GM12878 (cell line): Measurements from ENCODE around the gene ZNF385A. TPM values are rescaled to one million over a fixed set of nuclear protein-coding genes. Genes with fewer than 3 reads are reported as not detected.

Source experiments
- CTCF ChIP-seq, 3 experiments: IDR thresholded peaks in 2 of 3; conservative IDR thresholded peaks in 1 of 3; 2 replicates each; pipeline ENCODE4 v1.5.1; 2011; ENCODE audit warnings: low read depth in 3 of 3, low read length in 3 of 3, mild to moderate bottlenecking in 3 of 3, control low read depth in 2 of 3, moderate library complexity in 2 of 3, inconsistent platforms in 1 of 3, mixed read lengths in 1 of 3; ENCODE audit not compliant: control insufficient read depth in 2 of 3, insufficient read depth in 1 of 3; ENCODE audit errors: extremely low read depth in 1 of 3
- FOXM1 ChIP-seq: IDR thresholded peaks from 2 replicates; pipeline ENCODE4 v1.6.1; 2012; ENCODE audit warnings: low read depth, mild to moderate bottlenecking, inconsistent platforms, low read length, moderate library complexity
- KAT2A ChIP-seq: conservative IDR thresholded peaks from 2 replicates; pipeline ENCODE4 v1.6.1; 2011; ENCODE audit warnings: low read depth, low read length; ENCODE audit not compliant: control insufficient read depth
- NBN ChIP-seq: fragments of 450-650 bp; IDR thresholded peaks from 2 replicates; pipeline ENCODE4 v1.6.1; 2016
- NFXL1 ChIP-seq: fragments of 450-650 bp; IDR thresholded peaks from 2 replicates; pipeline ENCODE4 v1.6.1; 2017; ENCODE audit warnings: antibody characterized with exemption, mild to moderate bottlenecking, borderline replicate concordance
- PML ChIP-seq: IDR thresholded peaks from 2 replicates; pipeline ENCODE4 v1.6.1; 2012; ENCODE audit warnings: low read length, inconsistent platforms
- PRDM15 ChIP-seq: fragments of 450-650 bp; formaldehyde crosslinking; IDR thresholded peaks from 2 replicates; pipeline ENCODE4 v1.4.0; 2020; ENCODE audit warnings: mild to moderate bottlenecking, moderate library complexity
- STAT1 ChIP-seq: fragments of 450-650 bp; conservative IDR thresholded peaks from 2 replicates; pipeline ENCODE4 v1.6.1; 2014; ENCODE audit warnings: antibody characterized with exemption, mild to moderate bottlenecking
- TBL1XR1 ChIP-seq: IDR thresholded peaks from 2 replicates; pipeline ENCODE4 v1.6.1; 2012; ENCODE audit warnings: low read depth, low read length, improper control_type of control experiment
- YY1 ChIP-seq: IDR thresholded peaks from 2 replicates; pipeline ENCODE4 v1.6.1; 2011; ENCODE audit warnings: low read depth, mild to moderate bottlenecking, low read length
- polyA plus RNA-seq, 11 experiments: library from polyadenylated mRNA; depleted of rRNA in 4 of 11; unstranded in 6 of 11; stranded (reverse) in 5 of 11; fragments of >200 nt; fragmentation: Nextera tagmentation in 4 of 11; fragmentation: Illumina TruSeq in 1 of 11; extraction: Ambion mirVana in 4 of 11; extraction: Trizol in 1 of 11; gene quantifications; 1 replicate in 1 of 11; 2 replicates in 10 of 11; pipeline versions ENCODE4 v1.2.1 to v1.2.3, GENCODE V29; 2011 to 2016; ENCODE audit warnings: inconsistent platforms in 2 of 11, missing spikeins in 2 of 11, low read depth in 1 of 11
- total RNA-seq, 4 experiments: library from RNA; depleted of rRNA in 3 of 4; stranded (reverse); fragments of >200 nt in 3 of 4; fragmentation: Illumina TruSeq in 1 of 4; extraction: Trizol in 1 of 4; gene quantifications; 2 replicates each; pipeline versions ENCODE4 v1.2.1 to v1.2.3, GENCODE V29; 2013 to 2021

The ZNF385A gene
- total and polyA plus RNA-seq, 10 of the 15 experiments (the other 5 are each of a cell fraction or from before 2014, with no cell fraction given) = 0.26 to 26.1 (median 4.9) TPM

GRCh38 chr12:54337280-54337842 is 47.2 kb downstream of the ZNF385A start (continued):
- no peak for TF ChIP-seq PRDM15 (CRISPR knock-in tag)
- TF ChIP-seq PML = no peak
- TF ChIP-seq YY1 = no peak
- TF ChIP-seq TBL1XR1 = no peak
- TF ChIP-seq NFXL1 = no peak
- no peak for TF ChIP-seq NBN
- no peak for TF ChIP-seq FOXM1
- 0 out of 6 replicates have a peak, but pooled peaks of 1 of the 3 experiments have one; percentile 5 for TF ChIP-seq CTCF (IDR thresholded peaks at IDR 0.05 in 2 of 3, conservative IDR thresholded peaks at IDR 0.05 in 1 of 3; ENCODE audit: control insufficient read depth in 2 of 3, extremely low read depth in 1 of 3, insufficient read depth in 1 of 3, low read depth in 3 of 3, low read length in 3 of 3)
- TF ChIP-seq STAT1 = no peak
- TF ChIP-seq KAT2A = no peak
